H1 (cell line): ENCODE results near the gene CLRN1. TPM values are rescaled to one million over a fixed set of nuclear protein-coding genes. Genes with fewer than 3 reads are reported as not detected.

Experiments
- CTCF ChIA-PET: fragments of 300-600 bp; sonication (Branson Sonifier 250); formaldehyde crosslinking; loops from one replicate; lab custom pipeline; 2021; ENCODE audit not compliant: partially characterized antibody; lab: Charles Lee
- POLR2A ChIA-PET: fragments of 300-600 bp; sonication (Branson Sonifier 250); formaldehyde crosslinking; loops from one replicate; lab custom pipeline; 2021; ENCODE audit warnings: inconsistent platforms; ENCODE audit not compliant: partially characterized antibody; lab: Charles Lee
- DNase-seq, 2 experiments: peaks; one replicate each; pipeline versions ENCODE4 v3.0.0 to v3.0.0-alpha.2; 2010 to 2022; ENCODE audit warnings: low spot score in 2 of 2, low read depth in 1 of 2, mixed read lengths in 1 of 2
- FAIRE-seq: peaks from 2 replicates; lab custom pipeline; 2011; peaks lifted over from hg19 to GRCh38; lab: Jason Lieb, UNC
- H2AFZ ChIP-seq: 2 replicates; pipeline ENCODE4 v1.8.1; 2012; ENCODE audit warnings: low read length, inconsistent platforms
- H2AK5ac ChIP-seq: 2 replicates; pipeline ENCODE4 v1.6.1; 2013; ENCODE audit warnings: low read depth, low read length
- H2BK120ac ChIP-seq: replicated peaks from 2 replicates; pipeline ENCODE3; 2013; ENCODE audit warnings: low read depth, low read length, inconsistent platforms
- H2BK12ac ChIP-seq: 2 replicates; pipeline ENCODE4 v1.6.1; 2013; ENCODE audit warnings: low read depth, low read length
- H2BK15ac ChIP-seq: 2 replicates; pipeline ENCODE4 v1.6.1; 2013; ENCODE audit warnings: low read length
- H2BK20ac ChIP-seq: 2 replicates; pipeline ENCODE4 v1.6.1; 2013; ENCODE audit warnings: low read length
- H2BK5ac ChIP-seq: 2 replicates; pipeline ENCODE4 v1.6.1; 2013; ENCODE audit warnings: low read depth, low read length
- H3K14ac ChIP-seq: 2 replicates; pipeline ENCODE4 v1.6.1; 2013; ENCODE audit warnings: inconsistent platforms; ENCODE audit not compliant: insufficient read length
- H3K18ac ChIP-seq: 2 replicates; pipeline ENCODE4 v1.6.1; 2013; ENCODE audit warnings: low read length; ENCODE audit errors: extremely low read depth
- H3K23ac ChIP-seq: 2 replicates; pipeline ENCODE4 v1.6.1; 2013; ENCODE audit warnings: inconsistent platforms; ENCODE audit not compliant: insufficient read length
- H3K23me2 ChIP-seq: 2 replicates; pipeline ENCODE4 v1.6.1; 2013; ENCODE audit warnings: low read depth, low read length
- H3K27ac ChIP-seq: 2 replicates; pipeline ENCODE4 v1.6.1; 2011; ENCODE audit warnings: low read depth, low read length, inconsistent platforms
- H3K27me3 ChIP-seq, 4 experiments: replicated peaks in 1 of 4; 1 replicate in 1 of 4; 2 replicates in 3 of 4; pipeline versions ENCODE4 v1.6.1 to v1.8.1; 2011 to 2013; ENCODE audit warnings: low read length in 3 of 4, mild to moderate bottlenecking in 3 of 4, inconsistent platforms in 2 of 4, mixed read lengths in 2 of 4, moderate library complexity in 1 of 4; ENCODE audit not compliant: control insufficient read depth in 3 of 4, insufficient read depth in 3 of 4; ENCODE audit errors: extremely low read depth in 1 of 4
- H3K36me3 ChIP-seq, 4 experiments: 2 replicates each; pipeline versions ENCODE4 v1.6.1 to v1.8.1; 2011 to 2013; ENCODE audit warnings: mild to moderate bottlenecking in 4 of 4, low read length in 3 of 4, moderate library complexity in 2 of 4, control low read depth in 1 of 4, inconsistent platforms in 1 of 4; ENCODE audit not compliant: insufficient read depth in 4 of 4, control insufficient read depth in 2 of 4
- H3K4ac ChIP-seq: replicated peaks from 2 replicates; pipeline ENCODE3; 2013; ENCODE audit warnings: low read length, low read depth, mixed read lengths, inconsistent platforms; ENCODE audit not compliant: insufficient read length
- H3K4me1 ChIP-seq, 4 experiments: replicated peaks in 1 of 4; 1 replicate in 1 of 4; 2 replicates in 3 of 4; pipeline versions ENCODE4 v1.6.1 to v1.8.1; 2011 to 2013; ENCODE audit warnings: low read length in 3 of 4, inconsistent platforms in 2 of 4, mixed read lengths in 1 of 4; ENCODE audit not compliant: insufficient read depth in 4 of 4, control insufficient read depth in 3 of 4
- H3K4me2 ChIP-seq, 2 experiments: 2 replicates each; pipeline versions ENCODE4 v1.6.1 to v1.8.1; 2011 to 2013; ENCODE audit warnings: low read depth in 2 of 2, low read length in 2 of 2, control low read depth in 1 of 2, inconsistent platforms in 1 of 2, mild to moderate bottlenecking in 1 of 2; ENCODE audit not compliant: insufficient read depth in 1 of 2
- H3K4me3 ChIP-seq, 4 experiments: fragments of 200-600, 300-600 bp in 1 of 4; sonication (generic), shearing (Covaris generic), sonication (Bioruptor Twin) in 1 of 4; 2 replicates each; pipeline versions ENCODE4 v1.5.1 to v1.8.1; 2011 to 2016; ENCODE audit warnings: low read length in 4 of 4, low read depth in 3 of 4, control low read depth in 2 of 4, inconsistent platforms in 2 of 4, mild to moderate bottlenecking in 2 of 4, mixed read lengths in 1 of 4, moderate library complexity in 1 of 4; ENCODE audit not compliant: insufficient read depth in 2 of 4; ENCODE audit errors: extremely low read depth in 1 of 4
- H3K56ac ChIP-seq: replicated peaks from 2 replicates; pipeline ENCODE3; 2013; ENCODE audit warnings: low read depth, mild to moderate bottlenecking, mixed read lengths, low read length, inconsistent platforms; ENCODE audit not compliant: insufficient read length
- H3K79me1 ChIP-seq: 2 replicates; pipeline ENCODE4 v1.6.1; 2013; ENCODE audit warnings: low read depth, low read length, control low read depth
- H3K79me2 ChIP-seq, 2 experiments: 2 replicates each; pipeline versions ENCODE4 v1.6.1 to v1.8.1; 2012 to 2013; ENCODE audit warnings: low read length in 2 of 2, mild to moderate bottlenecking in 2 of 2, inconsistent platforms in 1 of 2; ENCODE audit not compliant: insufficient read depth in 2 of 2, control insufficient read depth in 1 of 2
- H3K9ac ChIP-seq, 4 experiments: replicated peaks in 1 of 4; 1 replicate in 1 of 4; 2 replicates in 3 of 4; pipeline versions ENCODE4 v1.6.1 to v1.8.1; 2011 to 2013; ENCODE audit warnings: low read depth in 3 of 4, low read length in 3 of 4, control low read depth in 2 of 4, mild to moderate bottlenecking in 2 of 4, moderate library complexity in 2 of 4, inconsistent platforms in 1 of 4; ENCODE audit errors: extremely low read depth in 1 of 4
- H3K9me3 ChIP-seq, 2 experiments: 2 replicates each; pipeline versions ENCODE4 v1.6.1 to v1.8.1; 2012 to 2013; ENCODE audit warnings: mild to moderate bottlenecking in 2 of 2, moderate library complexity in 2 of 2, control low read depth in 1 of 2, inconsistent platforms in 1 of 2, low read depth in 1 of 2, low read length in 1 of 2, mixed read lengths in 1 of 2; ENCODE audit not compliant: insufficient read depth in 2 of 2
- H4K20me1 ChIP-seq, 2 experiments: replicated peaks in 1 of 2; 2 replicates each; pipeline versions ENCODE3 to v1.8.1; 2011 to 2013; ENCODE audit warnings: inconsistent platforms in 2 of 2, low read length in 2 of 2, mild to moderate bottlenecking in 1 of 2; ENCODE audit not compliant: insufficient read depth in 2 of 2, control insufficient read depth in 1 of 2
- H4K5ac ChIP-seq: 2 replicates; pipeline ENCODE4 v1.6.1; 2013; ENCODE audit warnings: low read length, low read depth, mixed read lengths, inconsistent platforms; ENCODE audit not compliant: insufficient read length
- H4K8ac ChIP-seq: 2 replicates; pipeline ENCODE4 v1.8.0; 2013; ENCODE audit warnings: mild to moderate bottlenecking, moderate library complexity, low read length, inconsistent platforms; ENCODE audit not compliant: insufficient read depth; ENCODE audit errors: extremely low read depth
- H4K91ac ChIP-seq: replicated peaks from 2 replicates; pipeline ENCODE3; 2013; ENCODE audit warnings: low read length, mixed read lengths, inconsistent platforms; ENCODE audit not compliant: insufficient read length
- CHD1 ChIP-seq: IDR thresholded peaks from 2 replicates; pipeline ENCODE4 v1.6.1; 2012; ENCODE audit warnings: low read depth, low read length, improper control_type of control experiment
- CHD2 ChIP-seq: IDR thresholded peaks from 2 replicates; pipeline ENCODE4 v1.6.1; 2012; ENCODE audit warnings: low read length, improper control_type of control experiment
- GTF2F1 ChIP-seq: IDR thresholded peaks from 2 replicates; pipeline ENCODE4 v1.6.1; 2012; ENCODE audit warnings: low read depth, low read length, improper control_type of control experiment, borderline replicate concordance
- HDAC2 ChIP-seq, 2 experiments: fragments of 300-600 bp in 1 of 2; sonication (generic) in 1 of 2; IDR thresholded peaks; 2 replicates each; pipeline ENCODE4 v1.6.1; 2011 to 2012; ENCODE audit warnings: low read depth in 2 of 2, low read length in 2 of 2, mild to moderate bottlenecking in 2 of 2, moderate library complexity in 2 of 2, borderline replicate concordance in 1 of 2, inconsistent platforms in 1 of 2
- PHF8 ChIP-seq: fragments of 200-600 bp; sonication (generic); conservative IDR thresholded peaks from 2 replicates; pipeline ENCODE4 v1.7.1; 2012; ENCODE audit warnings: low read depth, mild to moderate bottlenecking, inconsistent platforms, low read length, moderate library complexity
- POLR2A ChIP-seq, 2 experiments: IDR thresholded peaks; 1 replicate in 1 of 2; 2 replicates in 1 of 2; pipeline ENCODE4 v1.6.1; 2011; ENCODE audit warnings: low read depth in 2 of 2, low read length in 2 of 2, mild to moderate bottlenecking in 2 of 2; ENCODE audit errors: control extremely low read depth in 1 of 2
- POLR2AphosphoS5 ChIP-seq: IDR thresholded peaks from 2 replicates; pipeline ENCODE4 v1.6.1; 2011; ENCODE audit warnings: low read depth, low read length
- SIN3A ChIP-seq, 2 experiments: IDR thresholded peaks in 1 of 2; conservative IDR thresholded peaks in 1 of 2; 2 replicates each; pipeline ENCODE4 v1.6.1; 2011 to 2012; ENCODE audit warnings: low read length in 2 of 2, improper control_type of control experiment in 1 of 2, low read depth in 1 of 2, mild to moderate bottlenecking in 1 of 2
- WGBS, 2 experiments: shearing (Covaris generic) in 1 of 2; methylation state at CpG; one replicate each; pipeline versions ENCODE4 v1.1.6 to v1.1.7; 2013 to 2015; ENCODE audit warnings: low lambda C conversion rate in 2 of 2, mixed read lengths in 2 of 2, inconsistent platforms in 1 of 2, low coverage in 1 of 2, missing lambda C conversion rate in 1 of 2; ENCODE audit not compliant: insufficient replicate concordance in 2 of 2, insufficient coverage in 1 of 2, insufficient read length in 1 of 2; ENCODE audit errors: extremely low coverage in 1 of 2, missing lambda C conversion rate in 1 of 2; 5-methylcytosine and 5-hydroxymethylcytosine counted together
- polyA plus RNA-seq, 7 experiments: library from polyadenylated mRNA; depleted of rRNA in 3 of 7; stranded (reverse) in 5 of 7; unstranded in 2 of 7; fragments of >200 nt in 5 of 7; fragments of 200-250 nt in 2 of 7; gene quantifications; 1 replicate in 5 of 7; 2 replicates in 1 of 7; 4 replicates in 1 of 7; pipeline versions ENCODE4 v1.2.1 to v1.2.3, GENCODE V29; 2011 to 2013; ENCODE audit warnings: missing spikeins in 2 of 7, mixed read lengths in 2 of 7
- total RNA-seq: library from RNA; stranded (reverse); fragmentation: NEBNext Ultra II Directional; extraction: Animal tissue kit (Norgen Biotek cat#: 25700); gene quantifications from 2 replicates; pipeline ENCODE4 v1.2.1, GENCODE V29; 2021

CLRN1 gene
- total and polyA plus RNA-seq, 2 of the 8 experiments (the other 6 are each of a cell fraction or from before 2014, with no cell fraction given), result 0.20 to 0.35 TPM

DNA sequence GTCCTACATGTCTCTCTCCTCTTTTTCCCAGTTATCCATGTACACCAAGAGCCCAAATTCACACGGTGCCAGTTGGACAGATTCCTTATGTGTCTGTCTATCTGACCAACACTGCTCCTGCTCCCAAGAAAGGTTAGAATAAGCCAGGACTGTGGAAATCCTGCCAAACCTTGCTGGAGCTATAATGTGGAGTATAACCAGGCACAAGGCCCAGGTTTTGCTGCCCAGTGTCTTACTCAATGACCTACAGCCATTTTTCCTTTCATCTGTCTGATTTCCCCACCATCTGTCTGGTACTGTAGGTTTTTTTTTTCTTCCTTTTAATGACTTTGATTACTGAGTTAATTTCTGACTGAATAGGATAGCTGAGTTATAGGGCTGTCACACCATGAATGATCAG, 40.8 kb downstream of the CLRN1 start:
- no peak for FAIRE-seq
- no peaks in the 10 kb centered on the region; the same call in 1 of the 2 replicates for H3K23me2 ChIP-seq
- TF ChIP-seq POLR2A (IDR thresholded peaks at IDR 0.05; ENCODE audit: control extremely low read depth in 1 of 2, low read depth in 2 of 2, low read length in 2 of 2), result no peak
- TF ChIP-seq CHD2, result no peak
- no peak for TF ChIP-seq GTF2F1
- no peak for TF ChIP-seq POLR2AphosphoS5
- TF ChIP-seq CHD1, result no peak
- TF ChIP-seq PHF8, result no peak
- no peak for TF ChIP-seq HDAC2 (IDR thresholded peaks at IDR 0.05; ENCODE audit: borderline replicate concordance in 1 of 2, low read depth in 2 of 2, low read length in 2 of 2)
- TF ChIP-seq SIN3A (conservative IDR thresholded peaks at IDR 0.05 in 1 of 2, IDR thresholded peaks at IDR 0.05 in 1 of 2; ENCODE audit: low read depth in 1 of 2, low read length in 2 of 2), result no peak

More for the DNA sequence above, 40.8 kb downstream of the CLRN1 start:
- Histone ChIP-seq H4K8ac (no peak overlapping the region), H3K56ac (no peak overlapping the region), H3K36me3 (no peaks in the 10 kb centered on the region), H3K18ac (no peak overlapping the region), H4K5ac (no peak overlapping the region), H3K79me1 (no peaks in the 10 kb centered on the region), H2BK120ac (no peak overlapping the region), H3K27ac (no peak overlapping the region), H3K4me3 (no peak overlapping the region), H3K27me3 (no peaks in the 10 kb centered on the region), H2BK20ac (no peak overlapping the region), H2BK5ac (no peak overlapping the region), H2BK12ac (no peak overlapping the region), H3K9me3 (no peaks in the 10 kb centered on the region), H2BK15ac (no peak overlapping the region), H3K9ac (no peak overlapping the region), H3K4me1 (no peaks in the 10 kb centered on the region), H4K20me1 (no peaks in the 10 kb centered on the region), H3K4me2 (no peak overlapping the region), H3K4ac (no peak overlapping the region), H2AFZ (no peak overlapping the region), H3K23ac (no peak overlapping the region), H3K79me2 (no peaks in the 10 kb centered on the region), H2AK5ac (no peak overlapping the region), H4K91ac (no peak overlapping the region), H3K14ac (no peak overlapping the region)
- WGBS, 2 experiments, result 80% methylated on average over 1 of the region's 1 CpG; no CpG with 5 or more reads in 1 of the 2 experiments
- ChIA-PET POLR2A (no interaction called here), CTCF (interaction anchor here (0.7 kb wide), 1 partner anchor 136 kb away, joined by 3 read pairs; no protein-coding TSS in a partner anchor)
- DNase-seq, result no peak
